Measurements from ENCODE around the gene P2RX3.

The P2RX3 gene

DNA sequence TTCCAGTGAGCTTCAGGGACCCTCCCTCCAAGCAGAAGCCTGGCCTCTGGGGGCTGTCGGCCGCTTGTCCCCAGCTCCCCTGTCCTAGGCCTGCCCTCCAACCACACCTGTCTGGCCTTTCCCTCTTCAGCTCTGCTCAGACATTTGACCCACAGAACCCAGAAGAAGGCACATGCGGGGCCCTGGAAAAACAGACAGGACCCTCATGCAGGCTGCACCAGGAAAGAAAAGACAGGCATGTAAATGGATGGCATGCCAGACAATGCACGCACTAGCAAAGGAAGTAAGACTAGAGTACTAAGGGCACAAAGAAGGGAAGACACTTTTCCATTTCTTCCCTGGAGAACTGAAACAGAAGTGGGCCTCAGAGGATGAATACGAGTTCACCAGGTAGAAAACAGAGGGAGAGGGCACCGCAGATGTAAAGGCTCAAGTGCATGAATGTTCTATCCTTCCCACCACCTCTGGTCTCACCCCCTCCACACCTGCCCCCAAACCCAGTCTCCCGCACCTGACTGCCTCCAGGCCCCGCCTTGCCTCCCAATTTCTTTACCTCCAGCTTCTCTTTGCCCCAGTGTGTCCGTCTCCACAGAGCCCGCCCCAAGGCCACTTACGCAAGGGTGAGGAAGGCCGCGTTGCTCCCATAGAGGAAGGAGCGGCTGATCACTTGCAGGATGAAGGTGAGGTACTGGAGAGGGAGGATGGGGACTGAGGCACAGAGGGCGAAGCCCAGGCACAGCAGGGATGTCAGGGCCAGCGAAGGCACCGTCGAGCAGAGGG, 71.4 kb downstream of the P2RX3 start:
- H3K27me3 ChIP-seq (ENCODE audit: control insufficient read depth in 5 of 5, insufficient read depth in 4 of 5, low read length in 5 of 5): no peaks in the 10 kb centered on the region
- no peak overlapping the region for H3K9ac ChIP-seq (ENCODE audit: low read length in 5 of 5)
- H3K4me3 ChIP-seq (ENCODE audit: low read depth in 1 of 5, low read length in 5 of 5): no peak overlapping the region
- no peaks in the 10 kb centered on the region for H3K9me3 ChIP-seq (ENCODE audit: control insufficient read depth in 5 of 5, low read length in 5 of 5)
- H3K4me1 ChIP-seq (ENCODE audit: control insufficient read depth in 5 of 5, insufficient read depth in 5 of 5, low read length in 5 of 5): peaks cover 10 to 41% (median 19%) of the 10 kb centered on the region in 5 donors
- H3K36me3 ChIP-seq (ENCODE audit: control insufficient read depth in 5 of 5, insufficient read depth in 5 of 5, low read length in 5 of 5): peaks cover 14 to 60% (median 47%) of the 10 kb centered on the region in 5 donors
- no peak overlapping the region for H3K27ac ChIP-seq (ENCODE audit: low read depth, low read length)

DNA sequence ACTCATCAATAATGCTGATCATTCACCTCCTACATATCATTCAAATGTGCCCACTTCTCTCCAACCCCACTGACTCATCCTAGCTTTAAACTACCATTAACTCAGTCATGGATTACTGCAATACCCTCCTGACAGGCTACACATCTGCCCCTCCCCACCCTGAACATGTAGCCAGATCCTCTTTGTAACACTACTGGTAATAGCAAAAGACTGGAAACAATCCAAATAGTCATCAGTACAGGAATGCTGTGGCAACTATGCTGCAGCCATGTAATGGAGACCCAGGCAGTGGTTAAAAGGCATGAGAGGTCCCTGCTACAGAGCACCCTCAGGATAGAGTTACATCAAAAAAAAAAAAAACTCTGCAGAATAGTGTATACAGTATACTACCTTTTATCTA, 72.1 kb downstream of the P2RX3 start:
- peak overlapping the region in 1 of 5 donors; percentile 48 for H3K9ac ChIP-seq (ENCODE audit: low read length in 5 of 5)
- peaks cover 10 to 40% (median 19%) of the 10 kb centered on the region in 5 donors for H3K4me1 ChIP-seq (ENCODE audit: control insufficient read depth in 5 of 5, insufficient read depth in 5 of 5, low read length in 5 of 5)
- H3K4me3 ChIP-seq (ENCODE audit: low read depth in 1 of 5, low read length in 5 of 5): no peak overlapping the region
- peaks cover 15 to 66% (median 55%) of the 10 kb centered on the region in 5 donors for H3K36me3 ChIP-seq (ENCODE audit: control insufficient read depth in 5 of 5, insufficient read depth in 5 of 5, low read length in 5 of 5)
- H3K27ac ChIP-seq (ENCODE audit: low read depth, low read length): no peak overlapping the region
- H3K9me3 ChIP-seq (ENCODE audit: control insufficient read depth in 5 of 5, low read length in 5 of 5): no peaks in the 10 kb centered on the region
- H3K27me3 ChIP-seq (ENCODE audit: control insufficient read depth in 5 of 5, insufficient read depth in 4 of 5, low read length in 5 of 5): no peaks in the 10 kb centered on the region

DNA sequence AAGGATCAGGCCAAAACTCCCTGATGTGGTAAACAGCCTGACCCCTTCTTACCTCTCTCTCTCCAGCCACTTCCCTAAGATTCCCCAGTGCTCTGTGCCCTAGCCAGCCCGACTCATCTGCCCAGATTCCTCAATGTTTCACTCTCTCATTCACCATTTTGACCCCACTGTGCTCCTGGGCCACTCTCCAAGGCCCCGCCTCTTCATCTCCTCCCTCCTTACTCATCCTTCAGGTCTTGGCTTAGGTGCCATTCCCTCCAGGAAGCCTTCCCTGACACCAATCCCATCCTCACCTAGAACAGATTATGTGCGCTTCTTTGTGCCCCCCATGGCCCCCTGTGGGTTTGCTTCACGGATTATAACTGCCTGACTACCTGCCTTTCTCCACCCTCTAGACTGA, 75.5 kb downstream of the P2RX3 start:
- Histone ChIP-seq H3K4me1 (ENCODE audit: control insufficient read depth in 5 of 5, insufficient read depth in 5 of 5, low read length in 5 of 5) (peaks cover 4 to 38% (median 20%) of the 10 kb centered on the region in 5 donors), H3K27ac (ENCODE audit: low read depth, low read length) (peak overlapping the region; percentile 24), H3K9ac (ENCODE audit: low read length in 5 of 5) (no peak overlapping the region), H3K4me3 (ENCODE audit: low read depth in 1 of 5, low read length in 5 of 5) (no peak overlapping the region), H3K9me3 (ENCODE audit: control insufficient read depth in 5 of 5, low read length in 5 of 5) (no peaks in the 10 kb centered on the region), H3K27me3 (ENCODE audit: control insufficient read depth in 5 of 5, insufficient read depth in 4 of 5, low read length in 5 of 5) (no peaks in the 10 kb centered on the region), H3K36me3 (ENCODE audit: control insufficient read depth in 5 of 5, insufficient read depth in 5 of 5, low read length in 5 of 5) (peaks cover 10 to 75% (median 64%) of the 10 kb centered on the region in 5 donors)

DNA sequence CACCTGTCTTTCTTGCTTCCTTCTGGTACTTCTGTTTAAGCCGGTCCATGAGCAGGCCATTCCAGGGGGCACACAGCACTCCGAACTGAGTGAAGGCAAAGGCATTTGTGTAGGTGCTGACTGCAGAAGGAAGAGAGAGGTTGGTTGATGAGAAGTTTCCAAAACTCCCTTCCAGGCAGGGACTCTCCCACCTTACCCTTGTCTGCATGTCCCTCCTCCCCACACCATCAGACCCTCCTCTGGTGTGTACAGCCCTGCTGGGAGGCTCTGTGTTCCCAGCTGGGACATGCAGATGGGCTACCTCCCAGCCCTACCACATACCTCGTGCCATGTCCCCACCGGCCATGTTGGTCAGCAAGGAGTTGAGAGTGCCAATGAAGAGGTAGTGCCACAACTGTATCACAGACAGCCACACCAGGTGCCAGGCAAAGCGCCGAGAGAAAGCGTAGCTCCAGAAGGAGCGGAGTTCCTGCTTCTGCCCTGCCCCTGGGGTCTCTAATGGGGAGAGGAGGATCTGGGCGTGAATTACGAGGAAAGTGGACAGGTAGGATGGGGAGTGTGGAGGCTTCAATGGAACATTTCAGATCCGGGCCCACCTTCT, 76.6 kb downstream of the P2RX3 start:
- Histone ChIP-seq H3K4me1 (ENCODE audit: control insufficient read depth in 5 of 5, insufficient read depth in 5 of 5, low read length in 5 of 5) (peaks cover 4 to 38% (median 20%) of the 10 kb centered on the region in 5 donors), H3K9me3 (ENCODE audit: control insufficient read depth in 5 of 5, low read length in 5 of 5) (no peaks in the 10 kb centered on the region), H3K27ac (ENCODE audit: low read depth, low read length) (no peak overlapping the region), H3K36me3 (ENCODE audit: control insufficient read depth in 5 of 5, insufficient read depth in 5 of 5, low read length in 5 of 5) (peaks cover 10 to 74% (median 58%) of the 10 kb centered on the region in 5 donors), H3K9ac (ENCODE audit: low read length in 5 of 5) (no peak overlapping the region), H3K27me3 (ENCODE audit: control insufficient read depth in 5 of 5, insufficient read depth in 4 of 5, low read length in 5 of 5) (no peaks in the 10 kb centered on the region), H3K4me3 (ENCODE audit: low read depth in 1 of 5, low read length in 5 of 5) (no peak overlapping the region)

DNA sequence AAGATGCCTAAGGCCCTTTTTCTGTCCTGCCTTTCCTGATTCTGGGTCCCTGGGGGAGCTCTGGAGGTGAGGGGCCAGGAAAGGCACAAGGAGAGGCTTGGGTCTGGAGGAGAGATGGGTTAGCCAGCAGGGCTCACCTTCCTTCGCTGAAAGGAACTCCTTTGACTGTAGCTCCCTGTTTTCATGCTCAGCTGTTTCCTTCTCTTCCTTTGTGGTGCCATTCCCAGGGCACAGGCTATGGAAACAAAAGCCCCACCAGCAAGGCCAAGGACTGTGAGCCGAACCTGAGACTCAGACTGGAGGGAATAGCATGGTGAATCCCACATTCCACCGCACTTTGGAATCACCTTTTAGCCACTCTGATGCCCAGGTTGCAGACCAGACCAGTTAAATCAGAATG, 78.3 kb downstream of the P2RX3 start:
- peak overlapping the region; percentile 34 for H3K27ac ChIP-seq (ENCODE audit: low read depth, low read length)
- peaks cover 10 to 80% (median 65%) of the 10 kb centered on the region in 5 donors for H3K36me3 ChIP-seq (ENCODE audit: control insufficient read depth in 5 of 5, insufficient read depth in 5 of 5, low read length in 5 of 5)
- H3K9me3 ChIP-seq (ENCODE audit: control insufficient read depth in 5 of 5, low read length in 5 of 5): no peaks in the 10 kb centered on the region
- peaks cover 4 to 36% (median 20%) of the 10 kb centered on the region in 5 donors for H3K4me1 ChIP-seq (ENCODE audit: control insufficient read depth in 5 of 5, insufficient read depth in 5 of 5, low read length in 5 of 5)
- H3K27me3 ChIP-seq (ENCODE audit: control insufficient read depth in 5 of 5, insufficient read depth in 4 of 5, low read length in 5 of 5): no peaks in the 10 kb centered on the region
- no peak overlapping the region for H3K4me3 ChIP-seq (ENCODE audit: low read depth in 1 of 5, low read length in 5 of 5)
- no peak overlapping the region for H3K9ac ChIP-seq (ENCODE audit: low read length in 5 of 5)

DNA sequence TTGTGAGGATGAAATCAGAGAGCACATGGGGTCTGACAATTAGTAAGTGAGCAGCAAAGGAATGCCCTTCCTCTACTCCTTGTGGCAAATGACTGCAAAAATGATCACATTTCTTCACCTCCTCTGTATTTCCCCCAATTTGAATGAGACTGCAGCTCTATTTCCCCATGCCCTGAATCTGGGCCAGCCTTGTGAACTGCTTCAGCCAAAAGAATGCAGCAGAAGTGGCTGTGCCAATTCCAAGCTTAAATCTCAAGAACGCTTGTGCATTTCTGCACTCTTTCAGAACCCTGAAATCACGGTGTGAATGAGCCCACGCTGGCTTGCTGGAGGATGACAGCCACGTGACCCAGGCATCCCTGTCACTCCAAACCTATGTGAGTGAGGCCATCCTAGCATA, 78.9 kb downstream of the P2RX3 start:
- H3K27ac ChIP-seq (ENCODE audit: low read depth, low read length): peak overlapping the region; percentile 34
- H3K9me3 ChIP-seq (ENCODE audit: control insufficient read depth in 5 of 5, low read length in 5 of 5): no peaks in the 10 kb centered on the region
- H3K36me3 ChIP-seq (ENCODE audit: control insufficient read depth in 5 of 5, insufficient read depth in 5 of 5, low read length in 5 of 5): peaks cover 10 to 80% (median 65%) of the 10 kb centered on the region in 5 donors
- H3K9ac ChIP-seq (ENCODE audit: low read length in 5 of 5): no peak overlapping the region
- no peak overlapping the region for H3K4me3 ChIP-seq (ENCODE audit: low read depth in 1 of 5, low read length in 5 of 5)
- no peaks in the 10 kb centered on the region for H3K27me3 ChIP-seq (ENCODE audit: control insufficient read depth in 5 of 5, insufficient read depth in 4 of 5, low read length in 5 of 5)
- H3K4me1 ChIP-seq (ENCODE audit: control insufficient read depth in 5 of 5, insufficient read depth in 5 of 5, low read length in 5 of 5): peaks cover 4 to 36% (median 20%) of the 10 kb centered on the region in 5 donors

DNA sequence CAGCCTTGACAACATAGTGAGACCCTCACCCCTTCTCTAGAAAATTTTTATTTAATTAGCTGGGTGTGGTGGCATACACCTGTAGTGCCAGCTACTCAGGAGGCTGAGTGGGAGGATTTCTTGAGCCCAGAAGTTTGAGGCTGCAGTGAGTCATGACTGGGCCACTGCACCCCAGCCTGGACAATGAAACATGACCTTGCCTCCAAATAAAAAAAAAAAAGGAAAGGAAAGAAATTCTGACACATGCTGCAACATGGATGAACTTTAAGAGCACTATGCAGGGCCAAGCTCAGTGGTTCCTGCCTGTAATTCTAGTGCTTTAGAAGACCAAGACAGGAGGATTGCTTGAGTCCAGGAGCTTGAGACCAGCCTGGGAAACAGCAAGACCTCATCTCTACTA, 80.0 kb downstream of the P2RX3 start:
- Histone ChIP-seq H3K36me3 (ENCODE audit: control insufficient read depth in 5 of 5, insufficient read depth in 5 of 5, low read length in 5 of 5) (peaks cover 6 to 84% (median 69%) of the 10 kb centered on the region in 5 donors), H3K9ac (ENCODE audit: low read length in 5 of 5) (no peak overlapping the region), H3K27me3 (ENCODE audit: control insufficient read depth in 5 of 5, insufficient read depth in 4 of 5, low read length in 5 of 5) (no peaks in the 10 kb centered on the region), H3K27ac (ENCODE audit: low read depth, low read length) (no peak overlapping the region), H3K9me3 (ENCODE audit: control insufficient read depth in 5 of 5, low read length in 5 of 5) (no peaks in the 10 kb centered on the region), H3K4me3 (ENCODE audit: low read depth in 1 of 5, low read length in 5 of 5) (no peak overlapping the region), H3K4me1 (ENCODE audit: control insufficient read depth in 5 of 5, insufficient read depth in 5 of 5, low read length in 5 of 5) (peaks cover 4 to 35% (median 20%) of the 10 kb centered on the region in 5 donors)

DNA sequence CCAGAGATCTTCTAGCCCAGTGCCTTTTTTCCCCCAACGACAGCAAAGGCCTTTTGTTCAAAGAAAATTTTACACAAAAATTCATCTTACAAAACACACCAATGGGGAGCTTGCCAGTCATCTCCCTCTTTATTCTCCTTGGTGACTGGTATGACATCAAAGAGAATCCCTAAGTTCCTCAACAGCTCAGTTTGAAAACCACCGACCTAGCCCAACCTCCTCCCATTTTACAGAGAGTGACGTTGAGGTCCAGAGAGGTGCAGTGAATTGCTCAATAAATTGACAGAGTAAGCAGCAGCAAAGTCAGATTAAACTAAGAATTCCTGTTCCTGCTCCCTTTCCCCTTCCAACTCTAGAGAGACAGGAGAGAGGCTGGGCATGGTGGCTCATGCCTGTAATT, 81.0 kb downstream of the P2RX3 start:
- Histone ChIP-seq H3K4me1 (ENCODE audit: control insufficient read depth in 5 of 5, insufficient read depth in 5 of 5, low read length in 5 of 5) (peaks cover 8 to 33% (median 22%) of the 10 kb centered on the region in 5 donors), H3K27me3 (ENCODE audit: control insufficient read depth in 5 of 5, insufficient read depth in 4 of 5, low read length in 5 of 5) (no peaks in the 10 kb centered on the region), H3K9ac (ENCODE audit: low read length in 5 of 5) (no peak overlapping the region), H3K27ac (ENCODE audit: low read depth, low read length) (no peak overlapping the region), H3K9me3 (ENCODE audit: control insufficient read depth in 5 of 5, low read length in 5 of 5) (no peaks in the 10 kb centered on the region), H3K4me3 (ENCODE audit: low read depth in 1 of 5, low read length in 5 of 5) (no peak overlapping the region), H3K36me3 (ENCODE audit: control insufficient read depth in 5 of 5, insufficient read depth in 5 of 5, low read length in 5 of 5) (peaks cover 3 to 80% (median 63%) of the 10 kb centered on the region in 5 donors)

DNA sequence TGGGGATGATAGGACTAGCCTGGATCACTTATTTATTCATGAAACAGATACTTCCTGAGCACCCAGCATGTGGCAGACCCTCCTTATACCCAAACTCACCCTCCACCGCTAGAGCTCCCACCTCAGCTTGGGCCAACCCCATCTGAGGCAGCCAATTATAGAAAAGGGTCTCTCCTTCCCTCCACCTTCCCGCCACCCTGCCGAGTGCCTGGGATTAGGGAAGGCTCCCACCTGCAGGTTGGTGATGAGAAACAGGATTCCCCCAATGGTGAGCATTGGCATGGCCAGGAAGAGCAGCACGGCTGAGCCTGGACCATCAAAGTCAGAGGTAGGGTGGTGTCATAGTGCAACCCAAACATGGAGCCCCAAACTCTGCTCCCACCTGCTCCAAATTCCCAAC, 82.9 kb downstream of the P2RX3 start:
- Histone ChIP-seq H3K9ac (ENCODE audit: low read length in 5 of 5) (no peak overlapping the region), H3K4me3 (ENCODE audit: low read depth in 1 of 5, low read length in 5 of 5) (no peak overlapping the region), H3K36me3 (ENCODE audit: control insufficient read depth in 5 of 5, insufficient read depth in 5 of 5, low read length in 5 of 5) (peaks cover 0 to 63% (median 48%) of the 10 kb centered on the region in 5 donors), H3K4me1 (ENCODE audit: control insufficient read depth in 5 of 5, insufficient read depth in 5 of 5, low read length in 5 of 5) (peaks cover 19 to 49% (median 39%) of the 10 kb centered on the region in 5 donors), H3K27me3 (ENCODE audit: control insufficient read depth in 5 of 5, insufficient read depth in 4 of 5, low read length in 5 of 5) (no peaks in the 10 kb centered on the region), H3K27ac (ENCODE audit: low read depth, low read length) (no peak overlapping the region), H3K9me3 (ENCODE audit: control insufficient read depth in 5 of 5, low read length in 5 of 5) (no peaks in the 10 kb centered on the region)

DNA sequence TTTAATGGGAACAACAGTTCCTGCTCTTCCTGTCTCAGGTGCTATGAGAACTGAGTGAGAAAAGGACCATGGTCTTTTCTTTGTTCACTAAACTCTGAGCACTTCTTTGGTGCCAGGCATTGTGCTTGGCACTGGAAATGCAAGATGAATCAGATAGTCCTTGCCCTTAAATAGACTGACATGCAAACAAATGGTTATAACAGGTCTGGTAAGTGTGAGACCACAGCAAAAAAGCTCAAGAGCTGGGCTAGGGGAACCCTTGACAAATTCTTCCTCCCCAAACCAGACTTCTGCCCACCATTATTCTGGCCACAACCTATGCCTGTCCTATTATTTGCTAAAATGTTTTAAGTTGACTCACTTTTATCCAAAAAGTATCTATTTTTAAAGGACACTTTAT, 83.7 kb downstream of the P2RX3 start:
- Histone ChIP-seq H3K4me1 (ENCODE audit: control insufficient read depth in 5 of 5, insufficient read depth in 5 of 5, low read length in 5 of 5) (peaks cover 21 to 49% (median 39%) of the 10 kb centered on the region in 5 donors), H3K4me3 (ENCODE audit: low read depth in 1 of 5, low read length in 5 of 5) (no peak overlapping the region), H3K36me3 (ENCODE audit: control insufficient read depth in 5 of 5, insufficient read depth in 5 of 5, low read length in 5 of 5) (peaks cover 0 to 55% (median 42%) of the 10 kb centered on the region in 5 donors), H3K9me3 (ENCODE audit: control insufficient read depth in 5 of 5, low read length in 5 of 5) (no peaks in the 10 kb centered on the region), H3K9ac (ENCODE audit: low read length in 5 of 5) (no peak overlapping the region), H3K27ac (ENCODE audit: low read depth, low read length) (no peak overlapping the region), H3K27me3 (ENCODE audit: control insufficient read depth in 5 of 5, insufficient read depth in 4 of 5, low read length in 5 of 5) (no peaks in the 10 kb centered on the region)

Measured in subcutaneous abdominal adipose tissue (tissue), 5 donors.